GM19239 (cell line): ENCODE measurements around the gene SLC25A11.

Experiments
- DNase-seq: peaks from one replicate; pipeline ENCODE4 v3.0.0; 2011; ENCODE audit warnings: low spot score; ENCODE audit not compliant: insufficient read length
- FAIRE-seq: peaks from 2 replicates; lab custom pipeline; 2011; peaks lifted over from hg19 to GRCh38; lab: Jason Lieb, UNC

Gene SLC25A11

GRCh38 chr17:4966844-4967538, 27.1 kb upstream of the SLC25A11 start:
- FAIRE-seq (peak; percentile 99), DNase-seq (peak; percentile 93)

- no peak for DNase-seq
- FAIRE-seq: no peak
Observed at GRCh38 chr17:4965311-4965986, 25.6 kb upstream of the SLC25A11 start.

- DNase-seq (no peak), FAIRE-seq (no peak)
Observed at GRCh38 chr17:4960279-4960922, 20.6 kb upstream of the SLC25A11 start.

GRCh38 chr17:4959261-4959965, 19.6 kb upstream of the SLC25A11 start:
- FAIRE-seq: no peak
- DNase-seq: no peak

GRCh38 chr17:4958102-4958501, 18.3 kb upstream of the SLC25A11 start:
- no peak for FAIRE-seq

GRCh38 chr17:4956493-4957061, 16.7 kb upstream of the SLC25A11 start:
- FAIRE-seq: no peak

More at GRCh38 chr17:4958102-4958501, 18.3 kb upstream of the SLC25A11 start:
- no peak for DNase-seq

GRCh38 chr17:4955091-4955490, 15.2 kb upstream of the SLC25A11 start:
- FAIRE-seq (no peak), DNase-seq (no peak)

More at GRCh38 chr17:4956493-4957061, 16.7 kb upstream of the SLC25A11 start:
- DNase-seq: no peak

GRCh38 chr17:4953451-4953961, 13.7 kb upstream of the SLC25A11 start:
- FAIRE-seq (no peak), DNase-seq (no peak)

- FAIRE-seq: no peak
- DNase-seq: no peak
Observed at GRCh38 chr17:4951486-4951885, 11.6 kb upstream of the SLC25A11 start.

- DNase-seq (no peak), FAIRE-seq (no peak)
Observed at GRCh38 chr17:4950746-4951204, 10.9 kb upstream of the SLC25A11 start, which contains the start of gene ENO3. Gene ENO3 (plus strand): TSS chr17:4951119. CDS start chr17:4951830, 711 bp downstream.

- peak; percentile 68 for FAIRE-seq
- no peak for DNase-seq
Observed at GRCh38 chr17:4950075-4950745, 10.4 kb upstream of the SLC25A11 start.

GRCh38 chr17:4949321-4950074, 9.7 kb upstream of the SLC25A11 start:
- FAIRE-seq: peak; percentile 4
- peak; percentile 82 for DNase-seq

GRCh38 chr17:4948931-4949320, 9.1 kb upstream of the SLC25A11 start:
- FAIRE-seq (peak; percentile 92), DNase-seq (peak; percentile 74)

GRCh38 chr17:4948166-4948930, 8.5 kb upstream of the SLC25A11 start, which contains the start of gene PFN1:
Gene PFN1 (minus strand): TSS chr17:4948530. CDS start chr17:4948394, 136 bp downstream.
- no peak for FAIRE-seq
- peak; percentile 73 for DNase-seq

- peak; percentile 78 for FAIRE-seq
- DNase-seq: no peak
Observed at GRCh38 chr17:4947411-4948165, 7.7 kb upstream of the SLC25A11 start.

GRCh38 chr17:4947010-4947410, 7.2 kb upstream of the SLC25A11 start:
- DNase-seq (no peak), FAIRE-seq (peak; percentile 18)
